Measurements from ENCODE around the gene TMC5. TPM values are rescaled to one million over a fixed set of nuclear protein-coding genes. Genes with fewer than 3 reads are reported as not detected.

TMC5 gene
- total RNA-seq, 4 donors from 2014 or later, result not detected

- H3K27me3 ChIP-seq, result no peaks in the 10 kb centered on the region
- no peaks in the 10 kb centered on the region for H3K4me1 ChIP-seq
- no peak for TF ChIP-seq EP300 (IDR thresholded peaks at IDR 0.05)
- no peak for TF ChIP-seq POLR2A (IDR thresholded peaks at IDR 0.05)
- no peak for TF ChIP-seq CTCF (IDR thresholded peaks at IDR 0.05)
- H3K36me3 ChIP-seq, result no peaks in the 10 kb centered on the region
- WGBS, 2 donors, result 69 to 89% methylated on average over 3 of the region's 3 CpGs
- H3K27ac ChIP-seq, result no peak overlapping the region
- H3K4me3 ChIP-seq, result no peak overlapping the region
- DNase-seq (ENCODE audit: low spot score in 2 of 2), result no peak
- H3K9me3 ChIP-seq, result peaks cover 0 to 6% (median 0%) of the 10 kb centered on the region in 4 donors
Observed at GRCh38 chr16:19479302-19479721, 61.6 kb downstream of the TMC5 start.

- Histone ChIP-seq H3K4me3 (no peak overlapping the region), H3K36me3 (no peaks in the 10 kb centered on the region), H3K4me1 (no peaks in the 10 kb centered on the region), H3K27ac (no peak overlapping the region), H3K27me3 (no peaks in the 10 kb centered on the region), H3K9me3 (peaks cover 0 to 6% (median 0%) of the 10 kb centered on the region in 4 donors)
- 69 to 71% methylated on average over 2 of the region's 2 CpGs for WGBS, 2 donors
- TF ChIP-seq POLR2A (IDR thresholded peaks at IDR 0.05), result no peak
- DNase-seq (ENCODE audit: low spot score in 2 of 2), result no peak
Observed at GRCh38 chr16:19481296-19481695, 63.6 kb downstream of the TMC5 start.

GRCh38 chr16:19481769-19482168 is 64.1 kb downstream of the TMC5 start:
- no peaks in the 10 kb centered on the region for H3K4me1 ChIP-seq
- 81 to 93% methylated on average over 5 of the region's 5 CpGs for WGBS, 2 donors
- H3K36me3 ChIP-seq, result no peaks in the 10 kb centered on the region
- H3K9me3 ChIP-seq, result peaks cover 0 to 6% (median 0%) of the 10 kb centered on the region in 4 donors
- H3K27me3 ChIP-seq, result no peaks in the 10 kb centered on the region
- DNase-seq (ENCODE audit: low spot score in 2 of 2), result no peak
- no peak overlapping the region for H3K4me3 ChIP-seq
- H3K27ac ChIP-seq, result no peak overlapping the region
- no peak for TF ChIP-seq CTCF (IDR thresholded peaks at IDR 0.05)
- TF ChIP-seq POLR2A (IDR thresholded peaks at IDR 0.05), result no peak
- no peak for TF ChIP-seq EP300 (IDR thresholded peaks at IDR 0.05)

GRCh38 chr16:19482291-19482690 is 64.6 kb downstream of the TMC5 start:
- H3K4me3 ChIP-seq, result no peak overlapping the region
- no peaks in the 10 kb centered on the region for H3K36me3 ChIP-seq
- no peak overlapping the region for H3K27ac ChIP-seq
- 92 to 100% methylated on average over 1 of the region's 1 CpG for WGBS, 2 donors
- H3K9me3 ChIP-seq, result peaks cover 0 to 6% (median 0%) of the 10 kb centered on the region in 4 donors
- no peaks in the 10 kb centered on the region for H3K4me1 ChIP-seq
- no peak for DNase-seq (ENCODE audit: low spot score in 2 of 2)
- TF ChIP-seq CTCF (IDR thresholded peaks at IDR 0.05) (no peak), POLR2A (IDR thresholded peaks at IDR 0.05) (no peak), EP300 (IDR thresholded peaks at IDR 0.05) (no peak)
- no peaks in the 10 kb centered on the region for H3K27me3 ChIP-seq

- no peaks in the 10 kb centered on the region for H3K36me3 ChIP-seq
- no peaks in the 10 kb centered on the region for H3K27me3 ChIP-seq
- H3K9me3 ChIP-seq, result peaks cover 0 to 6% (median 0%) of the 10 kb centered on the region in 4 donors
- peaks cover 0 to 11% (median 0%) of the 10 kb centered on the region in 4 donors for H3K4me1 ChIP-seq
- 86 to 88% methylated on average over 3 of the region's 3 CpGs for WGBS, 2 donors
- no peak for TF ChIP-seq EP300 (IDR thresholded peaks at IDR 0.05)
- TF ChIP-seq CTCF (IDR thresholded peaks at IDR 0.05), result no peak
- no peak for TF ChIP-seq POLR2A (IDR thresholded peaks at IDR 0.05)
- H3K27ac ChIP-seq, result no peak overlapping the region
- no peak overlapping the region for H3K4me3 ChIP-seq
- DNase-seq (ENCODE audit: low spot score in 2 of 2), result no peak
Observed at GRCh38 chr16:19484096-19484495, 66.4 kb downstream of the TMC5 start.

- H3K4me1 ChIP-seq, result peaks cover 0 to 11% (median 0%) of the 10 kb centered on the region in 4 donors
- peaks cover 0 to 6% (median 0%) of the 10 kb centered on the region in 4 donors for H3K9me3 ChIP-seq
- no peaks in the 10 kb centered on the region for H3K27me3 ChIP-seq
- TF ChIP-seq EP300 (IDR thresholded peaks at IDR 0.05), result no peak
- TF ChIP-seq POLR2A (IDR thresholded peaks at IDR 0.05), result no peak
- TF ChIP-seq CTCF (IDR thresholded peaks at IDR 0.05), result no peak
- DNase-seq (ENCODE audit: low spot score in 2 of 2), result no peak
- no peak overlapping the region for H3K4me3 ChIP-seq
- WGBS, 2 donors, result 80 to 84% methylated on average over 5 of the region's 5 CpGs
- H3K36me3 ChIP-seq, result no peaks in the 10 kb centered on the region
- H3K27ac ChIP-seq, result no peak overlapping the region
Observed at GRCh38 chr16:19485611-19486010, 67.9 kb downstream of the TMC5 start.

All from tibial nerve (tissue), 4 donors.